OCI-LY7 (cell line): Measurements from ENCODE around the gene MEIOC.

Experiments used
- CTCF ChIP-seq: fragments of 200-600 bp; sonication (generic); conservative IDR thresholded peaks from 2 replicates; pipeline ENCODE4 v1.5.1; 2014; ENCODE audit warnings: mild to moderate bottlenecking, antibody characterized with exemption, low read length, moderate library complexity, mixed read lengths
- EZH2phosphoT487 ChIP-seq: fragments of 200-600 bp; sonication (generic); IDR thresholded peaks from 2 replicates; pipeline ENCODE4 v1.6.1; 2018; ENCODE audit warnings: low read depth, borderline replicate concordance, mild to moderate bottlenecking, mixed run types, antibody characterized with exemption, low read length, moderate library complexity, mixed read lengths

- TF ChIP-seq CTCF (no peak), EZH2phosphoT487 (no peak)
Measured at GRCh38 chr17:44651228-44651627, 5.0 kb upstream of the MEIOC start.
